Measurements from ENCODE around the gene VSTM2B. TPM values are rescaled to one million over a fixed set of nuclear protein-coding genes. Genes with fewer than 3 reads are reported as not detected.
A peak's percentile ranks its signal among the peaks of the same experiment; 100 is the strongest.

VSTM2B gene
- total and polyA plus RNA-seq, 7 experiments from 2014 or later, result 0.24 TPM; not detected in 6

GRCh38 chr19:29519146-29519545, 6.6 kb upstream of the VSTM2B start:
- Histone ChIP-seq H3K27me3 (ENCODE audit: control insufficient read depth in 2 of 2, insufficient read depth in 2 of 2, low read length in 2 of 2) (peaks cover 0 to 1% of the 10 kb centered on the region in 2 donors), H3K4me1 (ENCODE audit: control insufficient read depth in 2 of 2, insufficient read depth in 2 of 2, low read length in 2 of 2) (no peaks in the 10 kb centered on the region), H3K9me3 (ENCODE audit: control insufficient read depth in 2 of 3, low read length in 3 of 3) (no peaks in the 10 kb centered on the region), H3K4me3 (ENCODE audit: low read length) (no peak overlapping the region), H3K36me3 (ENCODE audit: control insufficient read depth in 2 of 3, insufficient read depth in 3 of 3, low read length in 3 of 3) (no peaks in the 10 kb centered on the region), H3K27ac (ENCODE audit: low read depth, low read length) (no peak overlapping the region)
- ATAC-seq, result no peak
- H3K27ac Mint-ChIP-seq, result no peak overlapping the region
- ChIA-PET POLR2A (no interaction called here), CTCF (no interaction called here)
- no peak overlapping the region for H3K4me3 Mint-ChIP-seq
- peaks cover 0 to 5% (median 0%) of the 10 kb centered on the region in 5 donors for H3K36me3 Mint-ChIP-seq
- peaks cover 0 to 6% (median 0%) of the 10 kb centered on the region in 7 donors for H3K4me1 Mint-ChIP-seq
- intact Hi-C loops (cut with micrococcal nuclease), result no loop called here
- H3K27me3 Mint-ChIP-seq, result peaks cover 33 to 66% (median 43%) of the 10 kb centered on the region in 5 donors
- DNase-seq, result no peak
- peaks cover 0 to 5% (median 0%) of the 10 kb centered on the region in 11 donors for H3K9me3 Mint-ChIP-seq

- H3K4me3 ChIP-seq (ENCODE audit: low read length), result no peak overlapping the region
- H3K27me3 Mint-ChIP-seq, result peaks cover 38 to 69% (median 44%) of the 10 kb centered on the region in 5 donors
- ATAC-seq (no peak), DNase-seq (no peak)
- H3K9me3 Mint-ChIP-seq, result peaks cover 0 to 5% (median 0%) of the 10 kb centered on the region in 11 donors
- H3K27ac Mint-ChIP-seq, result no peak overlapping the region
- ChIA-PET POLR2A (no interaction called here), CTCF (no interaction called here)
- peaks cover 0 to 13% (median 3%) of the 10 kb centered on the region in 7 donors for H3K4me1 Mint-ChIP-seq
- no peak overlapping the region for H3K27ac ChIP-seq (ENCODE audit: low read depth, low read length)
- no peak overlapping the region for H3K4me3 Mint-ChIP-seq
- peaks cover 0 to 5% (median 0%) of the 10 kb centered on the region in 5 donors for H3K36me3 Mint-ChIP-seq
- no peaks in the 10 kb centered on the region for H3K4me1 ChIP-seq (ENCODE audit: control insufficient read depth in 2 of 2, insufficient read depth in 2 of 2, low read length in 2 of 2)
- H3K27me3 ChIP-seq (ENCODE audit: control insufficient read depth in 2 of 2, insufficient read depth in 2 of 2, low read length in 2 of 2), result peaks cover 0 to 2% of the 10 kb centered on the region in 2 donors
- intact Hi-C loops (cut with micrococcal nuclease), result loop anchor here in 1 of 2 donors (10.0 kb wide), 1 partner anchor 195 kb away; the partner anchor contains the start of gene C19orf12
- H3K36me3 ChIP-seq (ENCODE audit: control insufficient read depth in 2 of 3, insufficient read depth in 3 of 3, low read length in 3 of 3), result no peaks in the 10 kb centered on the region
- no peaks in the 10 kb centered on the region for H3K9me3 ChIP-seq (ENCODE audit: control insufficient read depth in 2 of 3, low read length in 3 of 3)
These were observed 5.9 kb upstream of the VSTM2B start for GRCh38 chr19:29519931-29520330.

- intact Hi-C loops (cut with micrococcal nuclease), result loop anchor here in 1 of 2 donors (10.0 kb wide), 1 partner anchor 194 kb away; the partner anchor contains the start of gene C19orf12
- H3K9me3 ChIP-seq (ENCODE audit: control insufficient read depth in 2 of 3, low read length in 3 of 3), result no peaks in the 10 kb centered on the region
- ATAC-seq (no peak), DNase-seq (no peak)
- no peak overlapping the region for H3K4me3 ChIP-seq (ENCODE audit: low read length)
- peaks cover 0 to 15% (median 4%) of the 10 kb centered on the region in 7 donors for H3K4me1 Mint-ChIP-seq
- CTCF ChIA-PET, result no interaction called here
- peaks cover 38 to 70% (median 47%) of the 10 kb centered on the region in 5 donors for H3K27me3 Mint-ChIP-seq
- H3K36me3 ChIP-seq (ENCODE audit: control insufficient read depth in 2 of 3, insufficient read depth in 3 of 3, low read length in 3 of 3), result no peaks in the 10 kb centered on the region
- H3K4me1 ChIP-seq (ENCODE audit: control insufficient read depth in 2 of 2, insufficient read depth in 2 of 2, low read length in 2 of 2), result no peaks in the 10 kb centered on the region
- H3K4me3 Mint-ChIP-seq, result no peak overlapping the region
- H3K9me3 Mint-ChIP-seq, result peaks cover 0 to 5% (median 0%) of the 10 kb centered on the region in 11 donors
- POLR2A ChIA-PET, result no interaction called here
- no peak overlapping the region for H3K27ac ChIP-seq (ENCODE audit: low read depth, low read length)
- H3K27ac Mint-ChIP-seq, result no peak overlapping the region
- peaks cover 0 to 2% of the 10 kb centered on the region in 2 donors for H3K27me3 ChIP-seq (ENCODE audit: control insufficient read depth in 2 of 2, insufficient read depth in 2 of 2, low read length in 2 of 2)
- peaks cover 0 to 5% (median 0%) of the 10 kb centered on the region in 5 donors for H3K36me3 Mint-ChIP-seq
These were observed 5.4 kb upstream of the VSTM2B start for GRCh38 chr19:29520390-29520789.

- H3K27ac ChIP-seq (ENCODE audit: low read depth, low read length), result no peak overlapping the region
- H3K27me3 ChIP-seq (ENCODE audit: control insufficient read depth in 2 of 2, insufficient read depth in 2 of 2, low read length in 2 of 2), result peaks cover 0 to 2% of the 10 kb centered on the region in 2 donors
- Mint-ChIP-seq H3K9me3 (peaks cover 0 to 5% (median 0%) of the 10 kb centered on the region in 11 donors), H3K27ac (no peak overlapping the region), H3K4me1 (peaks cover 0 to 15% (median 7%) of the 10 kb centered on the region in 7 donors), H3K27me3 (peaks cover 42 to 70% (median 50%) of the 10 kb centered on the region in 5 donors), H3K4me3 (no peak overlapping the region), H3K36me3 (peaks cover 0 to 5% (median 0%) of the 10 kb centered on the region in 5 donors)
- H3K9me3 ChIP-seq (ENCODE audit: control insufficient read depth in 2 of 3, low read length in 3 of 3), result no peaks in the 10 kb centered on the region
- DNase-seq (no peak), ATAC-seq (no peak)
- no peaks in the 10 kb centered on the region for H3K4me1 ChIP-seq (ENCODE audit: control insufficient read depth in 2 of 2, insufficient read depth in 2 of 2, low read length in 2 of 2)
- no peak overlapping the region for H3K4me3 ChIP-seq (ENCODE audit: low read length)
- ChIA-PET POLR2A (no interaction called here), CTCF (no interaction called here)
- intact Hi-C loops (cut with micrococcal nuclease), result loop anchor here in 1 of 2 donors (10.0 kb wide), 1 partner anchor 193 kb away; the partner anchor contains the start of gene C19orf12
- H3K36me3 ChIP-seq (ENCODE audit: control insufficient read depth in 2 of 3, insufficient read depth in 3 of 3, low read length in 3 of 3), result no peaks in the 10 kb centered on the region
These were observed 4.3 kb upstream of the VSTM2B start for GRCh38 chr19:29521291-29522075.

GRCh38 chr19:29523568-29523967, 2.2 kb upstream of the VSTM2B start:
- POLR2A ChIA-PET, result no interaction called here

GRCh38 chr19:29524201-29524911, 1.4 kb upstream of the VSTM2B start:
- no peak overlapping the region for H3K27ac Mint-ChIP-seq
- peaks cover 16 to 32% (median 21%) of the 10 kb centered on the region in 7 donors for H3K4me1 Mint-ChIP-seq
- peak overlapping the region in 8 of 10 donors; percentile 14 to 87 (median 49) for H3K4me3 Mint-ChIP-seq
- ATAC-seq (no peak), DNase-seq (no peak)
- H3K27ac ChIP-seq (ENCODE audit: low read depth, low read length), result no peak overlapping the region
- peaks cover 0 to 5% (median 0%) of the 10 kb centered on the region in 5 donors for H3K36me3 Mint-ChIP-seq
- H3K4me1 ChIP-seq (ENCODE audit: control insufficient read depth in 2 of 2, insufficient read depth in 2 of 2, low read length in 2 of 2), result peaks cover 5 to 8% of the 10 kb centered on the region in 2 donors
- no peaks in the 10 kb centered on the region for H3K36me3 ChIP-seq (ENCODE audit: control insufficient read depth in 2 of 3, insufficient read depth in 3 of 3, low read length in 3 of 3)
- CTCF ChIA-PET, result no interaction called here
- peaks cover 0 to 5% (median 0%) of the 10 kb centered on the region in 11 donors for H3K9me3 Mint-ChIP-seq
- H3K9me3 ChIP-seq (ENCODE audit: control insufficient read depth in 2 of 3, low read length in 3 of 3), result no peaks in the 10 kb centered on the region
- POLR2A ChIA-PET, result no interaction called here
- peaks cover 4 to 14% of the 10 kb centered on the region in 2 donors for H3K27me3 ChIP-seq (ENCODE audit: control insufficient read depth in 2 of 2, insufficient read depth in 2 of 2, low read length in 2 of 2)
- no peak overlapping the region for H3K4me3 ChIP-seq (ENCODE audit: low read length)
- intact Hi-C loops (cut with micrococcal nuclease), result loop anchor here in 1 of 2 donors (10.0 kb wide), 1 partner anchor 190 kb away; the partner anchor contains the start of gene C19orf12
- peaks cover 50 to 75% (median 72%) of the 10 kb centered on the region in 5 donors for H3K27me3 Mint-ChIP-seq

More at GRCh38 chr19:29523568-29523967, 2.2 kb upstream of the VSTM2B start:
- DNase-seq (no peak), ATAC-seq (no peak)
- H3K36me3 ChIP-seq (ENCODE audit: control insufficient read depth in 2 of 3, insufficient read depth in 3 of 3, low read length in 3 of 3), result no peaks in the 10 kb centered on the region
- H3K4me3 Mint-ChIP-seq, result peak overlapping the region in 6 of 10 donors; percentile 3 to 46 (median 20)
- peaks cover 9 to 26% (median 17%) of the 10 kb centered on the region in 7 donors for H3K4me1 Mint-ChIP-seq
- peaks cover 4 to 14% of the 10 kb centered on the region in 2 donors for H3K27me3 ChIP-seq (ENCODE audit: control insufficient read depth in 2 of 2, insufficient read depth in 2 of 2, low read length in 2 of 2)
- no peak overlapping the region for H3K27ac Mint-ChIP-seq
- H3K36me3 Mint-ChIP-seq, result peaks cover 0 to 5% (median 0%) of the 10 kb centered on the region in 5 donors
- H3K27me3 Mint-ChIP-seq, result peaks cover 50 to 73% (median 65%) of the 10 kb centered on the region in 5 donors
- H3K27ac ChIP-seq (ENCODE audit: low read depth, low read length), result no peak overlapping the region
- peaks cover 5 to 8% of the 10 kb centered on the region in 2 donors for H3K4me1 ChIP-seq (ENCODE audit: control insufficient read depth in 2 of 2, insufficient read depth in 2 of 2, low read length in 2 of 2)
- no peaks in the 10 kb centered on the region for H3K9me3 ChIP-seq (ENCODE audit: control insufficient read depth in 2 of 3, low read length in 3 of 3)
- no peak overlapping the region for H3K4me3 ChIP-seq (ENCODE audit: low read length)
- intact Hi-C loops (cut with micrococcal nuclease), result loop anchor here in 1 of 2 donors (10.0 kb wide), 1 partner anchor 191 kb away; the partner anchor contains the start of gene C19orf12
- CTCF ChIA-PET, result no interaction called here
- peaks cover 0 to 5% (median 0%) of the 10 kb centered on the region in 11 donors for H3K9me3 Mint-ChIP-seq

All from naive thymus-derived CD4-positive, alpha-beta T cell (primary cell).